Renal cortical epithelial cell (primary cell): ENCODE measurements around the gene ZCWPW1. TPM values are rescaled to one million over a fixed set of nuclear protein-coding genes. Genes with fewer than 3 reads are reported as not detected.
"Not testable (repeated sequence)": the region's sequence is repeated elsewhere in the genome, so short reads cannot be mapped to it uniquely, and the experiment has no call there.

Experiments used
- DNase-seq: peaks from one replicate; pipeline ENCODE4 v3.0.0-alpha.2; 2011; ENCODE audit warnings: low read depth
- total RNA-seq: library from RNA; depleted of rRNA; stranded (reverse); fragments of >200 nt; gene quantifications from 2 replicates; pipeline ENCODE4 v1.2.3, GENCODE V29; 2014

The ZCWPW1 gene
- total RNA-seq, 1 donor from 2014 or later: 2.8 TPM

DNA sequence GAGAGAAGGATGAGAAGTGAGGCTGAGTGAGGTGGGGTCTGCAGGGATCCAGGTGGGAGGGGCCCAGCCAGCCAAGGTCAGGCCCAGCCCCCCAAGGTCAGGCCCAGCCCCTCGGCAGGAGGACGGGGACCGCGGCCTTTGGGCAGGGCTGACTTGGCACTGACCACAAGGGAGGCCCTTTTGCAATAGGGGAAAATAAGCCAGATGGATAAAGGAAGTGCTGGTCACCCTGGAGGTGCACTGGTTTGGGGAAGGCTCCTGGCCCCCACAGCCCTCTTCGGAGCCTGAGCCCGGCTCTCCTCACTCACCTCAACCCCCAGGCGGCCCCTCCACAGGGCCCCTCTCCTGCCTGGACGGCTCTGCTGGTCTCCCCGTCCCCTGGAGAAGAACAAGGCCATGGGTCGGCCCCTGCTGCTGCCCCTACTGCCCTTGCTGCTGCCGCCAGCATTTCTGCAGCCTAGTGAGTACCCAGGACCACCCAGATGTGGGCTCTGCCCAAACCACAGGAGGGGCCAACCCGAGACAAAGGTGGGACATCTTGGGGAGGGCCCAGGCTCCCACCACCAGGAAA lies 55.2 kb downstream of the ZCWPW1 start, which contains the start of gene PILRA:
TSS of gene PILRA (plus strand) at position 227 of the 571 bp plus-strand sequence. CDS start at position 397, 170 bp downstream.
- DNase-seq: no peak

DNA sequence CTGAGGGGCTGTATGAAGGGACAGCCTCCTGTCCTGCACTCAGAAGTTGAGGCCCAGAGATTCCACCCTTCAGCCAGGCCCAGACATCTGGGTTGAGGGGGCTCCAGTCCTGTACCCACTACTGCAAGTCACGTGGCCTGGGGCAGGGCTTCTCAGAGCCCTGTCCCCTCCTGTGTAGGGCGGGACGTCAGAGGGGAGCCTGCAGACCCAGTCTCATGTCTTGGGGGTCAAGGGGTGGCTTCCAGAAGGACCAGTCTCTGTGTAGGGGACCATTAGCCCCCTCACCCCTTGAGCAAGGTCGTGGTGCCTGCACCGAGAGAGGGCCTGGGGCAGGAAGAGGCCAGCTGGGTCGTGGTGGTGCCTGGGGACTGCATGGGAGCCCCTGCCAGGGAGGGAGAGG lies 55.8 kb downstream of the ZCWPW1 start:
- no peak for DNase-seq

DNA sequence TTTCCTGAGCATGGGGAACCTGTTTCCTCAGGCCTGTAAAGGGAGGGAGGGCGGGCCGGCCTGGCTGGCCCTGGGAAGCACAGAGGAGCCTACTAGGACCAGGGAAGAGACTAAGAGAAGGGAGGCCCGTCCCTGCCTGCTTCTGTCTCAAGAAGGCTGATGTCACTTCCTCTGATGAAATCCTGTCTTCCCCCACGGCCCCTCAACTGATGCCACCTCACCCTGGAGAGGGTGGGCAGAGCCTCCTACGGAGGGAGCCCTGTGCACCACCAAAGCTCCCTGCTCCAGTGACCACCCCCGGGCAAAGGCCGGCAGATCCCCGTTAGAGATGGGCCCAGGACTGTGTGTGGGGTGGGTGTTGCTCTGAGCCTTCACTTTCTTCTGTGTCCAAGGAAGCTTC lies 56.2 kb downstream of the ZCWPW1 start:
- DNase-seq: no peak

DNA sequence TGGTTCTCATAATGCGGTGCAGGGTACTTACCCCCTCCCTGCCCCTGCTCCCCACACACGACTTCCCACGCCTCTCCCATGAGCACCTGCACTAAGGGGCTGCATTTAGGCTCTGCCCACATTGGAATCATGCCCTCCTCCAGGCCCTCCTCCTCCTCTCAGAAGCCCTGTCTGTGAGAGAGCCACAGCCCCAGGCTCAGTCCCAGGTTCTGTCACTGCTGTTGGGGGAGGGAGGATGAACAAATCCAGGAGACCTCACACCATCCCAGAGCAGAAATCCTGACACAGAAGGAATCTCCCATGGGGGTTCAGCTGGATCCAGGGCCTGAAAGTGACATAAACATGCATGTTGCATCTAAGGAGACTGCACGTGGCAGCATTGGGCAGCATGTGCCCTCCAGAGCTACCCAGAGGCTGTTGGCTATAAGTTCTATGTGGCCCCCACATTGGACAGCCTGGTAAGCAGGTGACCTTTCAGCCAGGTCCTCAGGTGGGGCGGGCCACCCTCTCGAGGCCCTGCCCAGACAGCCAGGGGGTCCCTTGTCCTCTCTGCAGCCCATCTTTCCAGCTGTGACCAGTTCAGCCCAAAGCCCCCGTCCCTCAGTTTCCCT lies 56.8 kb downstream of the ZCWPW1 start:
- no peak for DNase-seq

DNA sequence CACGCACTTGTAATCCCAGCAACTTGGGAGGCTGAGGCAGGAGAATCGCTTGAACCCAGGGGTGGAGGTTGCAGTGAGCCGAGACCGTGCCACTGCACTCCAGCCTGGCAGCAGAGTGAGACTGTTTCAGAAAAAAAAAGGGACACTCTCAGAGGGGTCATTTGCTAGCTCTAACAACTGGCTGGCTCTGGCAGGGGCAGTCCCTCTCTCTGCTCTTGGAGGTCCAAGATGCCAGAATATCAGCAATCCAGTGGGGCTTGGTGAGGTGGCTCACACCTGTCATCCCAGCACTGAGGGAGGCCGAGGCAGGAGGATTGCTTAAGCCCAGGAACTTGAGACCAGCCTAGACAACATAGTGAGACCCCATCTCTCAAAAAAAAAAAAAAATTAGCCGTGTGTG lies 57.8 kb downstream of the ZCWPW1 start:
- DNase-seq: no peak

DNA sequence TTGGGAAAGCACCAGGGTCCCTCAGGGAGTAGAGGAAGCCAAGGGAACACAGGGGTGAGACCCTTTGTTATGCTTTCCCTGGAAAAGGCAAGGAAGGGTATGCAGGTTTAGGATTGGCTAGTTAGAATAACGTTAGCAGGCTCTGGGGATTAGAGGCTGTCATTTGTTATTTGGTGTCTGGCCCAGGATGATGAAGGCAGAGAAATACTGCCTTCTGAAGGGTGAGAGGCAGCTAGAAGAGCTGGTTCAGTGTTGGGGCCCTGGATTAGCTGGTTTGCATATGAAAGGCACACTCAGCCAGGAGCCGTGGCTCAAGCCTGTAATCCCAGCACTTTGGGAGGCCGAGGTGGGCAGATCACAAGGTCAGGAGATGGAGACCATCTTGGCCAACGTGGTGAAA lies 58.2 kb downstream of the ZCWPW1 start:
- DNase-seq: no peak

DNA sequence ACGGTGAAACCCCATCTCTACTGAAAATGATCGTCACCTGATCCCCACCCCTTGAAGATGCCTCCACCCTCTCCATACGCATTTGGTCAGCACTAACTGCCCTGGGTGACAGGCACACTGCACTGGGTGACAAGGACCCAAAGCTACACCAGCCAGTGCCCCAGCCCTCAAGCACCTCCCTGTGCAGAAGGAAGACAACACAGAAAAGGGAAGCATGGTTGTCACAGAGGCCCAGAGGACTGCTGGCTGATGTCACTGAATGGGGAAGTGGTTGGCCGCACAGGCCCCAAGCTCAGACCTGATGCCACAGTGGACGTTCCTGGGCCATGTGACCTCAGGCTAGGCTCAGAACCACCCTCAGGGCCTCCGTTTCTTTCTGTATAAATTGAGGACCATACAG lies 59.4 kb downstream of the ZCWPW1 start:
- DNase-seq: no peak

DNA sequence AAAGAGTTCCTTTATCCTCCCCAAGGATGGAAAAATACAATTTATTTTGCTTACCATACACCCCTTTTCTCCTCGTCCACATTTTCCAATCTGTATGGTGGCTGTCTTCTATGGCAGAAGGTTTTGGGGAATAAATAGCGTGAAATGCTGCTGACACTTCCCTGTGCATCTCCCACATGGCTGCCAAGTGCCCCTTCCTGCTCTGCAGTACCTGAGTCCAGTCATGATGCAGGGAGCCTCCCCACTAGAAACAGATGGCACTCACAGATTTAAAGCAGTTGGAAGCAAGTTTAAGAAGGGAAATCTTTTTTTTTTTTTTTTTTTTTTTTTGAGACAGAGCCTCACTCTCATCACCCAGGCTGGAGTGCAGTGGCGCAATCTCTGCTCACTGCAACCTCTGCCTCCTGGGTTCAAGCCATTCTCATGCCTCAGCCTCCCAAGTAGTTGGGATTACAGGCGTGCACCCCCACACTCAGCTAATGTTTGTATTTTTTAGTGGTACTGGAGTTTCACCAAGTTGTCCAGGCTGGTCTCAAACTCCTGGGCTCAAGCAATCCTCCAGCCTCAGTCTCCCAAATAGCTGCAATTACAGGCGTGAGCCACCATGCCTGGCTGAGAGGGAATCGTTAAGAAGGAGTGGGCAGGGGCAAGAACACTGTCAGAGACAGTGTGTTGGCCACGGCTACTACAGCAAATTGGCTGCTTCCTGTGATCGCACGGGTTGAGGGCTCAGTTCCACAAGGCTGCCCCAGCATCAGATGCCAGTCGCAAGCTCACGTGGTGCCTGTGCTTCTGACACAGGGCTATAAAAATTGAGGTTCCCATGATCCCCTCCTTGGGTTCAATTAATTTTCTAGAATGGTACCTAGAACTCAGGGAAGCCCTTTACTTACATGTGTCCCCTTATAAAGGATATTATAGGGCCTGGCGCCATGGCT lies 60.6 kb downstream of the ZCWPW1 start:
- DNase-seq: no peak

DNA sequence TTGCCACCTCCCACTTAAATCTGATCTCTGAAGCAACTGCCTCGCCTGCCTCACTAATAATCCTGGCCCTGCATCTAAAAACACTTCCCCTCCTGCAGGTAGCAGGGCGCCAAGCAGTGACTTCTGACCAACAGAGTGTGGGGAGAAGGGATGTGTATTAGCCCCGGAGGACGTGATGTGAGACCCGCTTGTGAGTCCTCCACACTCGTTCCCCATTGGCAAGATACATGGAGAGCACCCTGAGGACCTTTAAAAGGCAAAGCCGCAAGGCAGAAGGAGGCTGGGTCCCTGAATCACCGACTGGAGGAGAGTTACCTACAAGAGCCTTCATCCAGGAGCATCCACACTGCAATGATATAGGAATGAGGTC lies 61.3 kb downstream of the ZCWPW1 start:
- no peak for DNase-seq

DNA sequence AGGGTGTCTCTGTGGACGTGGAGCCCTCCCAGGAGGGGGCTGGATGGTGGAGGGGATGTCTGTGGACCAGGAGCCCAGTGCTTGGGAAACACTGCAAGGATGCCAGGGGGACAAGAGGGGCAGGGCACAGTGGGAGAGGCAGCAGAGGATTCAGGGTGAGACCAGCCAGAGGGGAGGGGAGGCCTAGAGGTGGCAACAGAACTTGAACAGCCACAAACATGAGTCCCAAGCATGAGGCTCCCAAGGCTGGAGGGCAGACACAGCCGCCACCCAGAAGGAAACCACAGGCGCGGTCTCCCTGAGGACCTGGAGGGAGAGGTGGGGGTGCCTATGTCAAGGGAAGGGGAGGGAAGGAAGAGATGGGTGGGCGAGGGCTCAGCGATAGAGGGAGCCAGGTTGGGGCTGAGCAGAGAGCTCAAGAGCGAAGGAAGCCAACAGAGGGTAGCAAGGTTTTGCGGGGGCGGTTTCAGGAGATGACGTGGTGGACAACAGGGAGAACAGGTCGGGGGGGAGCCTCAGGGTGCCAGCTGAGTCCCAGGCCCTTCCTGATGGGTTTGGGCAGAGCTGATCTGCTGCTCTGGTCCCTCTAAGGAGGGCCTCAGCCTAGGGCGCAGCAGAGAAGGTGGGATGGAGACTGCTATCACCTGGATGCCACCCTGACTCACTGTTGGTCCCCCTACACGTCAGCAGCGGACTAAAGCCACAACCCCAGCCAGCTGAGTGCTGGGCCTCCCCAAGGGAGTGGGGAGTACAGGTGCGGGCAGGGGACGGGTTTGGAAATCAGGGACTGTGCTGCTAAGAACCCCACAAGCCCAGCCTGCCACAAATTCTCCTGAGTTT lies 61.9 kb downstream of the ZCWPW1 start:
- DNase-seq: no peak

DNA sequence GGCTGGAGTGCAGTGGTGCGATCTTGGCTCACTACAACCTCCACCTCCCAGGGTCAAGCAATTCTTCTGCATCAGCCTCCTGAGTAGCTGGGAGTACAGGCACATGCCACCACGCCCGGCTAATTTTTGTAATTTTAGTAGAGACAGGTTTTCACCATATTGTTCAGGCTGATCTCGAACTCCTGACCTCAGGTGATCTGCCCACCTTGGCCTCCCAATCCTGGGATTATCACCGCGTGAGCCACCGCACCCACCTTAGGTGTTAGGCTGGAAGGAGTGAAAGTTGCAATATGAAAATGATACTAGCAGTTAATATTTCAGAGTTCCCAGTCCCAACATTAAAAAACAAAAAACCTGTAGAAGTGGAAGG lies 62.5 kb downstream of the ZCWPW1 start:
- not testable (repeated sequence) for DNase-seq

DNA sequence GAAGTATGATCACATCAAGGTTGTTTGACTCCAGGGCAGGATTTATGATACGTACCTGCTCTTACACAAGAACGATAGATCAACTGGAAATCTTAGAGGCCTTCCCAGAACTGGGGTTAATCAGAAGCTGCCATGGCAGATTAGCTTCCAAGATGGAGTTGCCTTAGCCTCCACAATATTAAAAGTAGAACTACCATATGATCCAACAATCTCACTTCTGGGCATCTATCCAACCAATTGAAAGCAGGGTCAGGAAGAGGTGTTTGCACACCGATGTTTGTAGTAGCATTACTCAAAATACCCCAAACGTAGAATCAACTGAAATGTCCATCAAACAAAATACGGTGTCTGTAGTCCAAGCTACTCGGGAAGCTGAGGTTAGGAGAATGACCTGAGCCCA lies 64.0 kb downstream of the ZCWPW1 start:
- no peak for DNase-seq

DNA sequence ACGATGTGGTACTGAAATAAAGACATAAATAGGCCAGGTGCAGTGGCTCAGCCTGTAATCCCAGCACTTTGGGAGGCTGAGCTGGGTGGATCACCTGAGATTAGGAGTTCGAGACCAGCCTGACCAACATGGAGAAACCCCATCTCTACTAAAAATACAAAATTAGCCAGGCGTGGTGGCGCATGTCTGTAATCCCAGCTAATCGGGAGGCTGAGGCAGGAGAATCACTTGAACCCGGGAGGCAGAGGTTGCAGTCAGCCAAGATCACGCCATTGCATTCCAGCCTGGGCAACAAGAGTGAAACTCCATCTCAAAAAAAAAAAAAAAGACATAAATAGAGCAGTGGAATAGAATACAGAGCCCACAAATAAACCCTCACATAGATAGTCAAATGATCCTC lies 64.7 kb downstream of the ZCWPW1 start:
- DNase-seq: not testable (repeated sequence)

DNA sequence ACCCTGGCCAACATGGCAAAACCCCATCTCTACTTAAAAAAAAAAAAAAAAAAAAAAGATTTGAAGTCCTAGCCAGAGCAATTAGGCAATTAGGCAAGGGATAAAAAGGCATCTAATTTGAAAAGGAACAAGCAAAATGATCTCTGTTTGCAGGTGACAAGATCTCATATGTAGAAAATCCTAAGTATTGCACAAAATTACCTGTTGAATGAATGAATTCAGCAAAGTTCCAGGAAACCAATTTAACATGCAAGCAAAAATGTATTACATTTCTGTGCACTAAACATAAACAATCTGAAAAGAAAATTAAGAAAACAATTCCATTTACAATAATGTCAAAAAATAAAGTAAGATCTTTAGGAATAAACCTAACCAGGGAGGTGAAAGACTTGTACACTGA lies 65.4 kb downstream of the ZCWPW1 start:
- no peak for DNase-seq

DNA sequence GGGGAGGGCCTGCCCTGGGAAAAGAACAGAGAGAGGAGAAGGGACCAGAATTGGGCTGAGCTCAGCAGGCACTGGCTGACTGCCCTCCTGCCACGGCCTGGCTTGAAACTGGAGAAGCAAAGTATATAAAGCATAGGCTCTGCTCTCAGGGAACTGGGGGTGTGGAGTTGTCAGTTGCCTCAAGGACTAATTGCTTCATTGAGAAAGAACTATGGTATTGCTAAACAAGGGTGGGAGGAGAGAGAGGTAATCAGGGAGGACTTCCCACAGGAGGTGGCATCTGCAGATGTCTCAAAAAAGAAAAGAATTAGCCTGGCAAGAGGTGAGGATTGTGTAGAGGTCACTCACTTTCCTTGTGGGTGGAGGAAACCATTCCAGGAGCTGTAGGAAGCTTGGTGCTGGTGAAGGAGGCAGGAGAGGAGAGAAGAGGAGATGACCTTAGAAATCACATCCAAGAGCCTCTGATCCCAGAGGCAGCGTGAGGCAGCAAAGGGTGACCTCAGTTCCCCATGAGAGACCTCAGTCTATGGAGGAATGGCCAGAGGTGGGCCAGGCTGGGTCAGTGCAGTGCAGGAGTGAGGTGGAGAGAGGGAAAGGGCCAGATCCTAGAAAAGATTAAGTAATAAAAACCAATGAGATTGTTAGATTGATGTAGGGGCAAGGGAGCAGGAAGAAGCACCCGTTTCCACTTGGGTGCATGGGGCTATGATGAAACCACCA lies 68.2 kb downstream of the ZCWPW1 start:
- no peak for DNase-seq

DNA sequence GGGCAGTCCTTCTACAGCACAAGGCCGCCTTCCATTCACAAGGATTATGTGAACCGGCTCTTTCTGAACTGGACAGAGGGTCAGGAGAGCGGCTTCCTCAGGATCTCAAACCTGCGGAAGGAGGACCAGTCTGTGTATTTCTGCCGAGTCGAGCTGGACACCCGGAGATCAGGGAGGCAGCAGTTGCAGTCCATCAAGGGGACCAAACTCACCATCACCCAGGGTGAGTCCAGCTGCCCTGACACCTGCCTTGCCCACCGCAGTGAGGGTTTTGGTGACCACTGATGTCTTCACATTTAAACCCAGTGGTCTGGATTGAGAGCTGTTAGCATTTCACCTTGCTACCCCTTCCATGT lies 69.7 kb downstream of the ZCWPW1 start:
- no peak for DNase-seq

DNA sequence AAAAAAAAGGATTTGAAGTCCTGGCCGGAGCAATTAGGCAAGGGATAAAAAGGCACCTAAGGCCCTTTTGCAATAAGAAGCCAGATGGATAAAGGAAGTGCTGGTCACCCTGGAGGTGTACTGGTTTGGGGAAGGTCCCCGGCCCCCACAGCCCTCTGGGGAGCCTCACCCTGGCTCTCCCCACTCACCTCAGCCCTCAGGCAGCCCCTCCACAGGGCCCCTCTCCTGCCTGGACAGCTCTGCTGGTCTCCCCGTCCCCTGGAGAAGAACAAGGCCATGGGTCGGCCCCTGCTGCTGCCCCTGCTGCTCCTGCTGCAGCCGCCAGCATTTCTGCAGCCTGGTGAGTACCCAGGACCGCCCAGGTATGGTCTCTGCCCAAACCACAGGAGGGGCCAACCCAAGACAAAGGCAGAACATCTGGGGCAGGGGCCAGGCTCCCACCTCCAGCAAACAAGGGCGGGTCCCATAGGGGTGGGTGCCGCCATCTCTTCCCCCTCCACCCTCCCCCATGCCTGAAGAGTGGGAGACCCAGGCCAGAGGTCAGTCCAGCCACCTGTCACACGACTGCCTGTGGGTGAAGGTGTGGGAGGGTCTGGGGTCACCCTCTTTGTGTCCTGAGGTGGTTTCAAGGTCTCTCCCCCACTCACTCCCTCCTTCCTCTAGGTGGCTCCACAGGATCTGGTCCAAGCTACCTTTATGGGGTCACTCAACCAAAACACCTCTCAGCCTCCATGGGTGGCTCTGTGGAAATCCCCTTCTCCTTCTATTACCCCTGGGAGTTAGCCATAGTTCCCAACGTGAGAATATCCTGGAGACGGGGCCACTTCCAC lies 70.3 kb downstream of the ZCWPW1 start, which contains the start of gene PILRB:
TSS of gene PILRB (plus strand) at position 91 of the 830 bp plus-strand sequence. CDS start at position 277, 186 bp downstream.
- DNase-seq: peak; percentile 16

DNA sequence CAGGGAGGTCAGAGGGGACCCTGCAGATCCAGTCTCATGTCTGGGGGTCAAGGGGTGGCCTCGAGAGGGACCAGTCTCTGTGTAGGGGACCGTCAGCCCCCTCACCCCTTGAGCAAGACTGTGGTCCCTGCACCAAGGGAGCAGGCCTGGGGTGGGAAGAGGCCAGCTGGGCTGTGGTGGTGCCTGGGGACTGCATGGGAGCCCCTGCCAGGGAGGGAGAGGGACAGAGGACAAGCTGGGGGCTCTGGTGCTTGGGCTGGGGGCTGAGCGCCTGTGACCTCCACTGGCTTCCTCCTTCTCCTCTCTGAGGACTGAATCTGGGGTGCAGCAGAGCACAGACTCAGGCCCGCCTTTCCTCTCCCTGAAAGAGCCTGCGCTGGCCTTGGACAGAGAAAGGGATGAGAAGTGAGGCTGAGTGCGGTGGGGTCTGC lies 71.4 kb downstream of the ZCWPW1 start:
- no peak for DNase-seq

DNA sequence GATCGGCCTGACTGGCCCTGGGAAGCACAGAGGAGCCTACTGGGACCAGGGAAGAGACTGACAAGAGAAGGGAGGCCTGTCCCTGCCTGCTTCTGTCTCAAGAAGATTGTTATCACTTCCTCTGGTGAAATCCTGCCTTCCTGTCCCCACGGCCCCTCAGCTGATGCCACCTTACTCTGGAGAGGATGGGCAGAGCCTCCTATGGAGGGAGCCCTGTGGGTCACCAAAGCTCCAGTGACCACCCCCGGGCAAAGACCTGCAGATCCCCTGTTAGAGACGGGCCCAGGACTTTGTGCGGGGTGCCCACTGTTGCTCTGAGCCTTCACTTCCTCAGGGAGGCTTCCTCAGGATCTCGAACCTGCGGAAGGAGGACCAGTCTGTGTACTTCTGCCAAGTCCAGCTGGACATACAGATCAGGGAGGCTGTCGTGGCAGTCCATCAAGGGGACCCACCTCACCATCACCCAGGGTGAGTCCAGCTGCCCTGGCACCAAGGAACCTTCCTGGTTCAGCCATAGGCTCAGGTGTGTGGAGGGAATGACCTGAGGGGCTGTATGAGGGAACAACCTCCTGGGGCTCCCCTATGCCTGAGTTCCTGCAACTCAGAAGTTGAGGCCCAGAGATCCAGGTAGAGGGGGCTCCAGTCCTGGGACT lies 72.0 kb downstream of the ZCWPW1 start:
- no peak for DNase-seq
